ENCODE measurements around the gene CEACAM20. TPM values are rescaled to one million over a fixed set of nuclear protein-coding genes. Genes with fewer than 3 reads are reported as not detected.

The CEACAM20 gene
- total and polyA plus RNA-seq, 2 of the 13 experiments (the other 11 are each of a cell fraction or from before 2014, with no cell fraction given): 0.04 TPM; not detected in 1

DNA sequence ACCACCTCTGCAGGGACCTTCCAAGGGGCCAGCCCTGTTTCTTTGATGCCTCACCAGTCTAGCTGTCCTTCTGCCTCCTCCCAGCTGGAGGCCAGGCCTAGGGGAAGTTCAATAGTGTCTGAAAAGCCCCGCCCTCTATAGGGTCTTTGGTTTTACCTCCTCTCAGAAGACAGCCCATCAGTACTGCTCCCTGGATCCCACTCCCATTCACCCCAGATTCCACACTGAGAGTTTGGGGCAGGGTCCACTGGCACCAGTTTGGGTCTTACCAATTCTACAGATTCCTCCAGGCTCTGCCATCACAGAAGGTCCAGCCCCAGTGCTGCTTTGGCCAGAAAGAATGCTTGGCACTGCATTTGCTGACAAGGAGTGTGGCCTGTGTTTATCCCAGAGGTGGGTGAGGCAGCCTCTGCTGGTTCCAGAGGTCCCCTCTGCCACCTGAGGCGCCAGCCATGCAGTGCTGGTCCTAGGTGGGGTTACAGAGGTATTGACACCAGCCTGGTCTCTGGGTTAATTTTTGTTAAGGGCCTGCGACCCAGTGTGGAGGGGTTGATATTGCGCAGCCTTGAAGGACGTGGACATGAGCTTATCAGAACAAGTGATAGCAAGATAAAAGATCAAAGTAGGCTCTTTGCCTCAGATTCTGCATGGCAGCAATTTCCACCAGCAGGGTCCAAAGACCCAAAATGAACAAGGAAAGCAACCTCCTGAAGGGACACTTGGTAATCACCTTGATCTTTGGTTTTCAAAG, 42.5 kb upstream of the CEACAM20 start (continued):
- TF ChIP-seq KLF16 (CRISPR knock-in tag; IDR thresholded peaks at IDR 0.05) (no peak), ZNF496 (CRISPR knock-in tag; IDR thresholded peaks at IDR 0.05; ENCODE audit: insufficient replicate concordance) (no peak), TCF12 (IDR thresholded peaks at IDR 0.05) (no peak), TCF12 (CRISPR knock-in tag; IDR thresholded peaks at IDR 0.05) (no peak), ZKSCAN1 (IDR thresholded peaks at IDR 0.05; ENCODE audit: low read length) (no peak), FOXA1 (IDR thresholded peaks at IDR 0.05) (no peak), FOXA1 (CRISPR knock-in tag; IDR thresholded peaks at IDR 0.05) (no peak), TBX2 (CRISPR knock-in tag; IDR thresholded peaks at IDR 0.05; ENCODE audit: borderline replicate concordance) (0 out of 2 replicates have a peak, but pooled peaks have one; percentile 13), ZNF460 (CRISPR knock-in tag; IDR thresholded peaks at IDR 0.05; ENCODE audit: borderline replicate concordance) (no peak), HCFC1 (IDR thresholded peaks at IDR 0.05; ENCODE audit: low read depth, low read length) (no peak), KLF6 (CRISPR knock-in tag; IDR thresholded peaks at IDR 0.05) (no peak), SOX5 (CRISPR knock-in tag; IDR thresholded peaks at IDR 0.05; ENCODE audit: borderline replicate concordance) (peak; percentile 37; the same call in 1 of the 2 replicates), ADNP (CRISPR knock-in tag; IDR thresholded peaks at IDR 0.05) (no peak), ZNF30 (CRISPR knock-in tag; IDR thresholded peaks at IDR 0.05) (no peak)
- TF ChIP-seq, protein P1, sequence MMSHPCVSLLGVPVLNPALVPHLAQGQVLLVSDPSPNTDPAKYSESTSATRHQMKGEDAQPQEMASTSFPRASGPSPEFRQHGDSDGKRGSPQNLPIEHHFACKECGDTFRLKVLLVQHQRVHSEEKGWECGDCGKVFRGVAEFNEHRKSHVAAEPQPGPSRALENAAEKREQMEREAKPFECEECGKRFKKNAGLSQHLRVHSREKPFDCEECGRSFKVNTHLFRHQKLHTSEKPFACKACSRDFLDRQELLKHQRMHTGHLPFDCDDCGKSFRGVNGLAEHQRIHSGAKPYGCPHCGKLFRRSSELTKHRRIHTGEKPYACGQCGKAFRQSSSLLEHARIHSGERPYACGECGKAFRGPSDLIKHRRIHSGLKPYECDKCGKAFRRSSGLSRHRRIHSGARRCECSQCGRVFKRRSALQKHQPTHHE (CRISPR knock-in tag; IDR thresholded peaks at IDR 0.05; ENCODE audit: borderline replicate concordance): no peak
- TF ChIP-seq, protein P2, sequence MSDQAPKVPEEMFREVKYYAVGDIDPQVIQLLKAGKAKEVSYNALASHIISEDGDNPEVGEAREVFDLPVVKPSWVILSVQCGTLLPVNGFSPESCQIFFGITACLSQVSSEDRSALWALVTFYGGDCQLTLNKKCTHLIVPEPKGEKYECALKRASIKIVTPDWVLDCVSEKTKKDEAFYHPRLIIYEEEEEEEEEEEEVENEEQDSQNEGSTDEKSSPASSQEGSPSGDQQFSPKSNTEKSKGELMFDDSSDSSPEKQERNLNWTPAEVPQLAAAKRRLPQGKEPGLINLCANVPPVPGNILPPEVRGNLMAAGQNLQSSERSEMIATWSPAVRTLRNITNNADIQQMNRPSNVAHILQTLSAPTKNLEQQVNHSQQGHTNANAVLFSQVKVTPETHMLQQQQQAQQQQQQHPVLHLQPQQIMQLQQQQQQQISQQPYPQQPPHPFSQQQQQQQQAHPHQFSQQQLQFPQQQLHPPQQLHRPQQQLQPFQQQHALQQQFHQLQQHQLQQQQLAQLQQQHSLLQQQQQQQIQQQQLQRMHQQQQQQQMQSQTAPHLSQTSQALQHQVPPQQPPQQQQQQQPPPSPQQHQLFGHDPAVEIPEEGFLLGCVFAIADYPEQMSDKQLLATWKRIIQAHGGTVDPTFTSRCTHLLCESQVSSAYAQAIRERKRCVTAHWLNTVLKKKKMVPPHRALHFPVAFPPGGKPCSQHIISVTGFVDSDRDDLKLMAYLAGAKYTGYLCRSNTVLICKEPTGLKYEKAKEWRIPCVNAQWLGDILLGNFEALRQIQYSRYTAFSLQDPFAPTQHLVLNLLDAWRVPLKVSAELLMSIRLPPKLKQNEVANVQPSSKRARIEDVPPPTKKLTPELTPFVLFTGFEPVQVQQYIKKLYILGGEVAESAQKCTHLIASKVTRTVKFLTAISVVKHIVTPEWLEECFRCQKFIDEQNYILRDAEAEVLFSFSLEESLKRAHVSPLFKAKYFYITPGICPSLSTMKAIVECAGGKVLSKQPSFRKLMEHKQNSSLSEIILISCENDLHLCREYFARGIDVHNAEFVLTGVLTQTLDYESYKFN (CRISPR knock-in tag; conservative IDR thresholded peaks at IDR 0.05): peak; percentile 71
- TF ChIP-seq, protein P3, sequence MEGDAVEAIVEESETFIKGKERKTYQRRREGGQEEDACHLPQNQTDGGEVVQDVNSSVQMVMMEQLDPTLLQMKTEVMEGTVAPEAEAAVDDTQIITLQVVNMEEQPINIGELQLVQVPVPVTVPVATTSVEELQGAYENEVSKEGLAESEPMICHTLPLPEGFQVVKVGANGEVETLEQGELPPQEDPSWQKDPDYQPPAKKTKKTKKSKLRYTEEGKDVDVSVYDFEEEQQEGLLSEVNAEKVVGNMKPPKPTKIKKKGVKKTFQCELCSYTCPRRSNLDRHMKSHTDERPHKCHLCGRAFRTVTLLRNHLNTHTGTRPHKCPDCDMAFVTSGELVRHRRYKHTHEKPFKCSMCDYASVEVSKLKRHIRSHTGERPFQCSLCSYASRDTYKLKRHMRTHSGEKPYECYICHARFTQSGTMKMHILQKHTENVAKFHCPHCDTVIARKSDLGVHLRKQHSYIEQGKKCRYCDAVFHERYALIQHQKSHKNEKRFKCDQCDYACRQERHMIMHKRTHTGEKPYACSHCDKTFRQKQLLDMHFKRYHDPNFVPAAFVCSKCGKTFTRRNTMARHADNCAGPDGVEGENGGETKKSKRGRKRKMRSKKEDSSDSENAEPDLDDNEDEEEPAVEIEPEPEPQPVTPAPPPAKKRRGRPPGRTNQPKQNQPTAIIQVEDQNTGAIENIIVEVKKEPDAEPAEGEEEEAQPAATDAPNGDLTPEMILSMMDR (CRISPR knock-in tag; IDR thresholded peaks at IDR 0.05): no peak; the same call in 1 of the 2 replicates
- TF ChIP-seq, protein P4, sequence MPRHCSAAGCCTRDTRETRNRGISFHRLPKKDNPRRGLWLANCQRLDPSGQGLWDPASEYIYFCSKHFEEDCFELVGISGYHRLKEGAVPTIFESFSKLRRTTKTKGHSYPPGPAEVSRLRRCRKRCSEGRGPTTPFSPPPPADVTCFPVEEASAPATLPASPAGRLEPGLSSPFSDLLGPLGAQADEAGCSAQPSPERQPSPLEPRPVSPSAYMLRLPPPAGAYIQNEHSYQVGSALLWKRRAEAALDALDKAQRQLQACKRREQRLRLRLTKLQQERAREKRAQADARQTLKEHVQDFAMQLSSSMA (CRISPR knock-in tag; IDR thresholded peaks at IDR 0.05): no peak
- TF ChIP-seq, protein P5, sequence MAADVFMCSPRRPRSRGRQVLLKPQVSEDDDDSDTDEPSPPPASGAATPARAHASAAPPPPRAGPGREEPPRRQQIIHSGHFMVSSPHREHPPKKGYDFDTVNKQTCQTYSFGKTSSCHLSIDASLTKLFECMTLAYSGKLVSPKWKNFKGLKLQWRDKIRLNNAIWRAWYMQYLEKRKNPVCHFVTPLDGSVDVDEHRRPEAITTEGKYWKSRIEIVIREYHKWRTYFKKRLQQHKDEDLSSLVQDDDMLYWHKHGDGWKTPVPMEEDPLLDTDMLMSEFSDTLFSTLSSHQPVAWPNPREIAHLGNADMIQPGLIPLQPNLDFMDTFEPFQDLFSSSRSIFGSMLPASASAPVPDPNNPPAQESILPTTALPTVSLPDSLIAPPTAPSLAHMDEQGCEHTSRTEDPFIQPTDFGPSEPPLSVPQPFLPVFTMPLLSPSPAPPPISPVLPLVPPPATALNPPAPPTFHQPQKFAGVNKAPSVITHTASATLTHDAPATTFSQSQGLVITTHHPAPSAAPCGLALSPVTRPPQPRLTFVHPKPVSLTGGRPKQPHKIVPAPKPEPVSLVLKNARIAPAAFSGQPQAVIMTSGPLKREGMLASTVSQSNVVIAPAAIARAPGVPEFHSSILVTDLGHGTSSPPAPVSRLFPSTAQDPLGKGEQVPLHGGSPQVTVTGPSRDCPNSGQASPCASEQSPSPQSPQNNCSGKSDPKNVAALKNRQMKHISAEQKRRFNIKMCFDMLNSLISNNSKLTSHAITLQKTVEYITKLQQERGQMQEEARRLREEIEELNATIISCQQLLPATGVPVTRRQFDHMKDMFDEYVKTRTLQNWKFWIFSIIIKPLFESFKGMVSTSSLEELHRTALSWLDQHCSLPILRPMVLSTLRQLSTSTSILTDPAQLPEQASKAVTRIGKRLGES (CRISPR knock-in tag; IDR thresholded peaks at IDR 0.05; ENCODE audit: borderline replicate concordance): no peak

Measured in HepG2 (cell line).